Lung (tissue), 12 donors: Measurements from ENCODE around the gene GNRHR. TPM values are rescaled to one million over a fixed set of nuclear protein-coding genes. Genes with fewer than 3 reads are reported as not detected.

Source experiments
- ATAC-seq: fragments of 200-7000 bp; cut with Tn5 transposase; one replicate; pipeline ENCODE4 v1.9.1; 2020; ENCODE audit warnings: moderate number of reproducible peaks; ENCODE audit not compliant: insufficient read depth, low FRiP score
- DNase-seq, 3 donors: peaks; one replicate each; pipeline ENCODE4 v3.0.0-alpha.2; 2013 to 2017
- H3K27ac ChIP-seq, 2 donors: one replicate each; pipeline ENCODE4 v1.5.1; 2013; ENCODE audit warnings: mild to moderate bottlenecking in 2 of 2, moderate library complexity in 2 of 2, control low read depth in 1 of 2, inconsistent platforms in 1 of 2, low read depth in 1 of 2, low read length in 1 of 2
- H3K27me3 ChIP-seq, 3 donors: one replicate each; pipeline ENCODE4 v1.5.1; 2013; ENCODE audit warnings: low read length in 2 of 3; ENCODE audit not compliant: control insufficient read depth in 3 of 3, insufficient read depth in 3 of 3
- H3K36me3 ChIP-seq, 4 donors: one replicate each; pipeline ENCODE4 v1.5.1; 2013; ENCODE audit warnings: low read length in 4 of 4, mild to moderate bottlenecking in 1 of 4, moderate library complexity in 1 of 4; ENCODE audit not compliant: control insufficient read depth in 4 of 4, insufficient read depth in 4 of 4
- H3K4me1 ChIP-seq, 5 donors: one replicate each; pipeline ENCODE4 v1.5.1; 2013; ENCODE audit warnings: low read length in 5 of 5, mild to moderate bottlenecking in 2 of 5, moderate library complexity in 1 of 5; ENCODE audit not compliant: control insufficient read depth in 5 of 5, insufficient read depth in 5 of 5
- H3K4me3 ChIP-seq: one replicate; pipeline ENCODE4 v1.5.1; 2013; ENCODE audit warnings: mild to moderate bottlenecking, control low read depth, moderate library complexity
- H3K9ac ChIP-seq, 2 donors: one replicate each; pipeline ENCODE4 v1.5.1; 2013; ENCODE audit warnings: low read length in 2 of 2, control low read depth in 1 of 2; ENCODE audit not compliant: insufficient read depth in 1 of 2
- H3K9me3 ChIP-seq, 4 donors: one replicate each; pipeline ENCODE4 v1.5.1; 2013; ENCODE audit warnings: low read length in 3 of 4, mild to moderate bottlenecking in 1 of 4, moderate library complexity in 1 of 4; ENCODE audit not compliant: control insufficient read depth in 4 of 4, insufficient read depth in 3 of 4
- WGBS, 2 donors: extraction: QIAGEN DNeasy Blood & Tissue Kit; methylation state at CpG; one replicate each; pipeline ENCODE4 v1.1.7; 2013; 5-methylcytosine and 5-hydroxymethylcytosine counted together
- polyA plus RNA-seq, 2 donors: library from polyadenylated mRNA; stranded (reverse); fragments of 200-250 nt; gene quantifications; one replicate each; pipeline ENCODE4 v1.2.1, GENCODE V29; 2013
- total RNA-seq, 2 donors: library from RNA; depleted of rRNA in 1 of 2; stranded (reverse); fragments of >200 nt in 1 of 2; gene quantifications; one replicate each; pipeline ENCODE4 v1.2.1, GENCODE V29; 2014 to 2021
- TF ChIP-seq, protein P1 (sequence below): IDR thresholded peaks from 2 replicates; pipeline ENCODE4 v1.5.1; 2012; ENCODE audit warnings: mild to moderate bottlenecking; ENCODE audit errors: control extremely low read depth, extremely low read depth
- donor health status: control.
- donor health status: control.
- donor health status: Bipolar disorder and iron deficiency.
- donor health status: healthy.
- donor health status: DM: yes; HTN: yes; CAD: no.

GNRHR gene
- total and polyA plus RNA-seq, 4 donors: not detected

DNA sequence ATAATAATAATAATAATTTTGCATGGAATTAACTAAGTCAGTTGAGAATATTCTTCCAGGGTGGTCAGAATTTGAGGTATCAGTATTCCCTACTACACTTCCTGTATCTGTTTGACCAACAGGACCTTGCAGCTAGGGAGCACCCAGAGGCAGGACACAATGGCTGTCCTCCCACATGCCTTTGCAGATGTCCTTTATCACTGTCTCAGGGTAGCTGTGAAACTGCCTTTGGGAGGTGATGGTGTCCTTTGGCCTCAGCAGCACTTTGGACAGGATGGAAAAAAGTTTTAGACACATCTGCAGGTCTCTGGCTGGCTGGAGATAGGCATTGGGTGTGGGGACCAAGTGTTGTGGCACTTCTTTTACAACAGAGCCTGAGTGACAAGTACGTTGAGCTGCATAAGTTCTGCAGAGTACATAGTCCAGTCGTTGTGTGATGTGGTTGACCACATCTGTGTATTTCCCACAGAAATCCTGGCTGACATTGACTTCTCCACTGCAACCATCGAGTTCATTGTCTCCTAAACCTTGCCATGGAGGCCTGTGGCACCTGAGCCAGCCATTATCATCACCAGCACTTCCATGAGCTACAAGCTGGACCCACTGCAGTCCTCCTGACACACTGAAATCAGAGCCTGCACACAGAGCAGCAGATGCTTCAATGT, 34.1 kb downstream of the GNRHR start:
- peaks cover 0 to 4% (median 0%) of the 10 kb centered on the region in 5 donors for H3K4me1 ChIP-seq
- no peak overlapping the region for H3K27ac ChIP-seq
- 93 to 97% methylated on average over 3 of the region's 3 CpGs for WGBS, 2 donors
- no peak overlapping the region for H3K4me3 ChIP-seq
- no peaks in the 10 kb centered on the region for H3K27me3 ChIP-seq
- H3K9ac ChIP-seq: no peak overlapping the region
- no peaks in the 10 kb centered on the region for H3K9me3 ChIP-seq
- ATAC-seq (no peak), DNase-seq (no peak)
- TF ChIP-seq, protein P1, sequence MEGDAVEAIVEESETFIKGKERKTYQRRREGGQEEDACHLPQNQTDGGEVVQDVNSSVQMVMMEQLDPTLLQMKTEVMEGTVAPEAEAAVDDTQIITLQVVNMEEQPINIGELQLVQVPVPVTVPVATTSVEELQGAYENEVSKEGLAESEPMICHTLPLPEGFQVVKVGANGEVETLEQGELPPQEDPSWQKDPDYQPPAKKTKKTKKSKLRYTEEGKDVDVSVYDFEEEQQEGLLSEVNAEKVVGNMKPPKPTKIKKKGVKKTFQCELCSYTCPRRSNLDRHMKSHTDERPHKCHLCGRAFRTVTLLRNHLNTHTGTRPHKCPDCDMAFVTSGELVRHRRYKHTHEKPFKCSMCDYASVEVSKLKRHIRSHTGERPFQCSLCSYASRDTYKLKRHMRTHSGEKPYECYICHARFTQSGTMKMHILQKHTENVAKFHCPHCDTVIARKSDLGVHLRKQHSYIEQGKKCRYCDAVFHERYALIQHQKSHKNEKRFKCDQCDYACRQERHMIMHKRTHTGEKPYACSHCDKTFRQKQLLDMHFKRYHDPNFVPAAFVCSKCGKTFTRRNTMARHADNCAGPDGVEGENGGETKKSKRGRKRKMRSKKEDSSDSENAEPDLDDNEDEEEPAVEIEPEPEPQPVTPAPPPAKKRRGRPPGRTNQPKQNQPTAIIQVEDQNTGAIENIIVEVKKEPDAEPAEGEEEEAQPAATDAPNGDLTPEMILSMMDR: no peak
- peaks cover 0 to 10% (median 1%) of the 10 kb centered on the region in 4 donors for H3K36me3 ChIP-seq

DNA sequence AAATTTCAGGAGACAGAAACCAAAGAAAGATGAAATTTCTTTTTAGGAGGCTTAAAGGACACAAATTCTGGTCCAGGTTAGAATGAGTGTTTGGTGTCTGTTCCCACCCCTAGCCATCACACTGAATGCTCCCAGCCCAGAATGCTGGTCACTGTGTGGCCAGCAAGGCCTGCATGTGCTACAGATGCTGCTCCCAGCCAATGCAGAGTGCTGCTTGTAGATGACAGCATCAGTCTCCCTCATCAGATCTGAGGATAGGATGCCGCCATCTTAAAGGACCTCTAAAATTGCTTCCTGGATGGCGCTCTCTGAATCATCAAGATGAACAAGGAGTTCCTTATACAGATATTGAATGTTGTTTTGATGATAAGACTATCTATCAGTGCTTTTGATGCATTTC, 35.3 kb downstream of the GNRHR start:
- TF ChIP-seq, protein P1: no peak
- H3K36me3 ChIP-seq: peaks cover 0 to 10% (median 1%) of the 10 kb centered on the region in 4 donors
- 93 to 98% methylated on average over 2 of the region's 2 CpGs for WGBS, 2 donors
- no peak overlapping the region for H3K4me3 ChIP-seq
- DNase-seq: no peak
- no peak overlapping the region for H3K27ac ChIP-seq
- no peaks in the 10 kb centered on the region for H3K9me3 ChIP-seq
- H3K4me1 ChIP-seq: peaks cover 0 to 6% (median 0%) of the 10 kb centered on the region in 5 donors
- ATAC-seq: no peak
- H3K9ac ChIP-seq: no peak overlapping the region
- no peaks in the 10 kb centered on the region for H3K27me3 ChIP-seq

DNA sequence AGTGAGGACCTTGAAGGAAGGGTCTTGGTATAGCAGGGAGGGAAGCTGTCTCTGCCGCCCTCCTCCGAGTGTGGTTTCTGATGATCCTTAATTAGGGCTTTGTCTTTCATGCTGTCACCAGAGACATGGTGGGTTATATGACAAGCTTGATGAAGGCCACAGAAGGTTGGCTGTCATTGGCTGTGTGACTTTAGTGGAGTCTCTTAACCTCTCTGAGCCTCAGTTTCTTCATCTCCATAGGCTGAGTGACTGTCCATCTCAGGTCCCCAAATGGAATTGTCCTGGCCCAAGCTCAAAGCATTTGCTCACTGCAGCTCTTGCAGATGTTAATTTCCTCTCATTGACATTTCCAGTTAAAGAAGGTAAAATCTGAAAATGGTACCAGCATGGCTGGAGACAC, 36.6 kb downstream of the GNRHR start:
- H3K4me3 ChIP-seq: no peak overlapping the region
- peaks cover 0 to 10% (median 1%) of the 10 kb centered on the region in 4 donors for H3K36me3 ChIP-seq
- peaks cover 0 to 13% (median 0%) of the 10 kb centered on the region in 5 donors for H3K4me1 ChIP-seq
- no peaks in the 10 kb centered on the region for H3K27me3 ChIP-seq
- ATAC-seq: no peak
- no peak for DNase-seq
- TF ChIP-seq, protein P1: no peak
- WGBS, 2 donors: 100% methylated on average over 2 of the region's 2 CpGs
- H3K9ac ChIP-seq: no peak overlapping the region
- H3K9me3 ChIP-seq: no peaks in the 10 kb centered on the region
- no peak overlapping the region for H3K27ac ChIP-seq
